SW 1271 (cell line): ENCODE results near the gene NDST3.
A peak's percentile ranks its signal among the peaks of the same experiment; 100 is the strongest.

Source experiments
- DNase-seq, 2 experiments: peaks; one replicate each; lab custom pipeline; 2025; lab: John Stamatoyannopoulos, UW

Gene NDST3

GRCh38 chr4:118034053-118034785 lies at the start of gene NDST3:
Gene NDST3 (plus strand): TSS chr4:118034486. CDS start chr4:118053911, 19,425 bp downstream.
- peak; percentile 16 to 55 for DNase-seq

- no peak for DNase-seq
Measured at GRCh38 chr4:117986321-117986720, 48.0 kb upstream of the NDST3 start.

GRCh38 chr4:117987464-117987863 lies 46.8 kb upstream of the NDST3 start:
- DNase-seq: no peak

- no peak for DNase-seq
Measured at GRCh38 chr4:117996891-117997290, 37.4 kb upstream of the NDST3 start.

- no peak for DNase-seq
Measured at GRCh38 chr4:118004088-118004487, 30.2 kb upstream of the NDST3 start.

- DNase-seq: no peak
Measured at GRCh38 chr4:118005883-118006282, 28.4 kb upstream of the NDST3 start.

- DNase-seq: no peak
Measured at GRCh38 chr4:118012142-118012541, 22.1 kb upstream of the NDST3 start.

- DNase-seq: no peak
Measured at GRCh38 chr4:118014831-118015230, 19.5 kb upstream of the NDST3 start.

- DNase-seq: no peak
Measured at GRCh38 chr4:118018381-118019145, 15.7 kb upstream of the NDST3 start.

- DNase-seq: no peak
Measured at GRCh38 chr4:118026806-118027205, 7.5 kb upstream of the NDST3 start.

- no peak for DNase-seq
Measured at GRCh38 chr4:118029224-118029623, 5.1 kb upstream of the NDST3 start.

- no peak for DNase-seq
Measured at GRCh38 chr4:118032691-118033090, 1.6 kb upstream of the NDST3 start.

GRCh38 chr4:118033148-118034052 lies 886 bp upstream of the NDST3 start:
- DNase-seq: peak; percentile 5 to 26

GRCh38 chr4:118035309-118035708 lies 1.0 kb downstream of the NDST3 start:
- DNase-seq: no peak

- DNase-seq: no peak
Measured at GRCh38 chr4:118036336-118036735, 2.0 kb downstream of the NDST3 start.

- no peak for DNase-seq
Measured at GRCh38 chr4:118037955-118038354, 3.7 kb downstream of the NDST3 start.

- no peak for DNase-seq
Measured at GRCh38 chr4:118046323-118046722, 12.0 kb downstream of the NDST3 start.

- no peak for DNase-seq
Measured at GRCh38 chr4:118047043-118047442, 12.8 kb downstream of the NDST3 start.

- DNase-seq: no peak
Measured at GRCh38 chr4:118058955-118059354, 24.7 kb downstream of the NDST3 start.

GRCh38 chr4:118059397-118059796 lies 25.1 kb downstream of the NDST3 start:
- no peak for DNase-seq

GRCh38 chr4:118076958-118077766 lies 42.9 kb downstream of the NDST3 start:
- no peak for DNase-seq

GRCh38 chr4:118077767-118078105 lies 43.5 kb downstream of the NDST3 start:
- DNase-seq: no peak
